Stimulated activated CD4-positive, alpha-beta T cell treated with anti-CD3 and anti-CD28 coated beads, Interleukin-12 subunit alpha, Interleukin-12 subunit beta, amount 100 ng/mL, for 24 hours (primary cell): ENCODE measurements around the gene ACSF3.
"Not testable (repeated sequence)": the region's sequence is repeated elsewhere in the genome, so short reads cannot be mapped to it uniquely, and the experiment has no call there.

Source experiments
- DNase-seq, 2 experiments: peaks; one replicate each; pipeline ENCODE4 v3.0.0-alpha.2; 2020; ENCODE audit warnings: low read depth in 2 of 2

ACSF3 gene

DNA sequence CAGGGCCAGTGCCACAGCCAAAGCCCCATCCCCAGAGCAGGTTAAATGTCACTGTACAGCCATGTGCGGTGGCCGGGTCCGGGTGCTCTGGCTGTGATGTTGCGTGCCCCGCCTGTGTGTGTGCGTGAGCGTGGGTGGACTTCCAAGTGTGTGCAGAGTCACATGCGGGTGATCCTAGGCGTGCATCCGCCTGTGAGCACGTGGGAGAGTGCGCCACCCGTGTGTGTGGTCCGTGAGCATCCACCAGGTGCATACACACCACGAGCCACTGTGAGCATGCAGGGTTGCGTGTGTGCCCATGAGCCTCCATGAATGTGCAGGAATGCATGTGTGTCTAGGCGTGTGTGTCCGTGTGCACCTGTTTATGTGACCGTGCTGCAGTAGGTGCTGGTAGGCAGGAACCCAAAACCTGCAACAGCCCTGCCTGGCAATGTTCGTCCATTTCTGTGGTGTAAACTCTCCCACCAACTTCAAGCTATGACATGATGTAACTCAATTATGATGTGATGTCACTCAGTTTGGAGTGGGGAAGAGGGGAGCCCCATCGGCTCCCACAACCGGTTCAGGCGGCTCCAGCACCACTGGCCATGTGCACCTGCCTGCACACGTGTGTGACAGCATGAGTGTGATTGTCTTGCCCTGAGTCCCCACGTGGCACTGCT is 37.6 kb upstream of the ACSF3 start:
- DNase-seq: no peak

DNA sequence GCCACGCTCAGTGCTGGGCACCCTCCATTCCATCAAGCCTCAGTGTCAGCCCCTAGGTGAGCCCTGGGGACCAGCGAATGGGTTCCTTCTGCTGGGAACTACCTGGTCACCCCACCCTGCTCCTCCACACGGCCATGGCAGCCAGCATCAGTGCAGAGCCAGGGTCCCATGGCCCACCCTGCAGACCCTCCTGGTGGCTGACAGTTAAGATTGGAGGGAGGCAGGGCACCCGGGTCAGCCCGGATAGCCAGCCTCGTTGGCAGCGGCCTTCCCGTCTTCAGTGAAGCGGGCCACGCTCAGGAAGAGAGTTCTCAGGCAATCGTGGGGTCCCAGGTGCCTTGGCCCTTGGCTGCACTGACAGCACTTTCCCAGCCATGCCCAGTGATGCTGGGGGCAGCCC is 37.1 kb upstream of the ACSF3 start:
- DNase-seq: no peak

DNA sequence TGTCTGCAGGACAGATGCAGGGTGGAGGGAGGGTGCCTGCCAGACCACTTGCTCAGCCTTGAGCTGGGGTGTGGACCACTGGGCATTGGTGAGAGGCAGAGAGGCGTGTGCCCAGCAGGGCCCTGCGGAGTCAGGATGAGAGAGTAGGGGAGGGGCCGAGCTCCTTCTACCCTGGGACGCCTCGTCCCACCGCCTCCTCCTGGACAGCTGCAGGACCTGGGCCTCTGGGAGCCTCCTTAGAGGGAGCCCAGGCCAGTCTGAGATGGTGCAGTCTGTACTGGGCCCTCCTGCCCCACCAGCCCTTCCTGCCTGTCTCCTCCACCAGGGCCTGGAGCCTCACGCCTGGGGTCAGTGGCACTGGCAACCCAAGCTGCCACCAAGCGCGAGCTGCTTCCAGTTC is 35.9 kb upstream of the ACSF3 start:
- DNase-seq: no peak

DNA sequence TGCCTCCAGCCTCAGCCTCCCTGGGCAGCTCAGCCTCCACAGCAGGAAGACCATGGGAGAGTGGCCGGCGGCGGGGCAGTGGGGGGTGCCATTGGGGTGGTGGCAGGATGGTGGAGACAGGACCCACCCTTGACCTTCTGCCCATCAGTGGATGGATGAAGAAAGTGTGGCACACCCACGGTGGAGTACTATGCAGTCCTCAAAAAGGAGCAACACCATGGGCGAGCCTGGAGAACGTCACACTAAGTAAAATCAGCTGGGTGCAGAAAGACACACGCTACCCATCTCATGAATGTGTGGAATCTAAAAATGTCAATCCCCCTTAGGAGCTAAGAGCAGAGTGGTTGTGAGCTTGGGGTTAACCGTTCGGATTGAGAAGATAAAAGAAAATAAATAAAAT is 34.8 kb upstream of the ACSF3 start:
- no peak for DNase-seq

DNA sequence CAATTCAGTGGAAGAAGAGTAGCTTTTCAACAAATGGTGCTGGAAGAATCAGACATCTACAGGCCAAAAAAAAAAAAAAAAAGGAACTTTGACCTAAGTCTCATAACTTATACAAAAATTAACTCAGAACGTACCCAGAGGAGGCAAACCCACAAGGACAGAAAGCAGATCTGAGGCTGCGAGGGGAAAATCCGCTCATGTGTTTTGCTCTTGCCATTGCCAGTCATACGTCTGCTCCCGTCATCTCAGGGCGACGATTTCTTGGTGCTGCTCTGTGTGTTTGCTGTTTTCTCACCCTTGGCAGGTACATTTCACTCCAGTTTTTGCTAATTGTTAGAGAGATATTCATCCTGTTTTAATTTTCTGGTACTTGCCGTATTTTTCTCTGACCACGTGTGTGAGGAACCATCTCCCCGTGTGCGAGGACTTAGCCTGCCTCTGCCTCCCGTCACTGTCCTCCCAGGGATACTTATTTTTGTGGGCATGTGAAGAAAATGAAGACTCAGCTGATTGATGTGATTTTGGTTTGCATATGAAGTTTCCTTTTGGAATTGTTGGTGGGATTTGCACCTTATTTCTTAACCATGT is 33.4 kb upstream of the ACSF3 start:
- DNase-seq: no peak

DNA sequence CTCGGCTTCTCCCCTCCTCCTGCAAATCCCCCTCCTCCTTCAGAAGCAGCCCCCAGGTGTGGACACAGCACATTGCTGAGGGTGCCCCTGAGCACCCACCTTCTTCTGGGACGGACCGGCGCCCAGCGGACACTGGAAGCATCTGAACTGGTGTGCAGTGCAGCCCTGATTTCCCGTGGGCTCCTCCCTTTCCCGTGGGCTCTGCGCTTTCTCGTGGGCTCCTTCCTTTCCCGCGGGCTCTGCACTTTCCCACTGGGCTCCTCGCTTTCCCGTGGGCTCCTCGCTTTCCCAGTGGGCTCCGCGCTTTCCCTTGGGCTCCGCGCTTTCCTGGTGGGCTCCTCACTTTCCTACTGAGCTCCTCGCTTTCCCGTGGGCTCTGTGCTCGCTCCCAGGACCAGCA is 32.6 kb upstream of the ACSF3 start:
- DNase-seq: no peak

DNA sequence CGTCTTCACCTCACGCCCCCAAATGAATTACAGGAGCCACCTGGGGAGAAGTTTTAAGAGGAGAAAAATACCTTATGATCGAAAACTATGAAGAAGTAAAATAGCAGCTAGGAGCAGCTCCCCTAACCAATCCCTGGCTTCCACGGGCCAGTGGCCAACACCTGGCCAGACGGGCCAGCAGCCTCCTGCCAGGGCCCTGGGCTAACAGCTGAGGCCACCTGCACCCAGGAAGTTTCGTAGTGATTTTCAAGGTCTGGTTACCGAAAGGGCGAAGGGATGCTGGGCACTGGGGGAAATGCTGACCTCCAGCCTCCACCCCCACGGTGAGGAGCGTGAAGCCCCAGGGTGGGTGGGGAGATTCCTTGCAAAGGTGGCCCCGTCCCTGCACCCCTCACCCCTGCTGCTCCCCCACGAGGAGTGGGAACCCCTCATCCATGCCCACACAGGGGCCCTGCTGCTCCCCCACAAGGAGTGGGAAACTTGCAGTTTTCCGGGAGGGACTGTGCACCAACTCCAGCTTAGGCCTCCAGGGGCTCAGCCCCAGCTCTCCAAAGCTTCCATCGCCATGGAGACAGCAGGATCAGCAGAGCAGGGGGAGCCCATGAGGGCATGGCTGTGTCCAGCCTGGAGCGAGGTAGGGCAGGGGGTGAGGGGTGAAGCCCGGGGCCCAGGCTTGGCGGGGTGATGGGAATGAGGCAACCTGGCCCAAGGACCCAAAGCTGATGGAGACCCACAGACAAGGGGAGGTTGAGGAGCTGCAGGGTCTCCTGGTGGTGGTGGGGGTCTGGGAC is 31.9 kb upstream of the ACSF3 start:
- no peak for DNase-seq

DNA sequence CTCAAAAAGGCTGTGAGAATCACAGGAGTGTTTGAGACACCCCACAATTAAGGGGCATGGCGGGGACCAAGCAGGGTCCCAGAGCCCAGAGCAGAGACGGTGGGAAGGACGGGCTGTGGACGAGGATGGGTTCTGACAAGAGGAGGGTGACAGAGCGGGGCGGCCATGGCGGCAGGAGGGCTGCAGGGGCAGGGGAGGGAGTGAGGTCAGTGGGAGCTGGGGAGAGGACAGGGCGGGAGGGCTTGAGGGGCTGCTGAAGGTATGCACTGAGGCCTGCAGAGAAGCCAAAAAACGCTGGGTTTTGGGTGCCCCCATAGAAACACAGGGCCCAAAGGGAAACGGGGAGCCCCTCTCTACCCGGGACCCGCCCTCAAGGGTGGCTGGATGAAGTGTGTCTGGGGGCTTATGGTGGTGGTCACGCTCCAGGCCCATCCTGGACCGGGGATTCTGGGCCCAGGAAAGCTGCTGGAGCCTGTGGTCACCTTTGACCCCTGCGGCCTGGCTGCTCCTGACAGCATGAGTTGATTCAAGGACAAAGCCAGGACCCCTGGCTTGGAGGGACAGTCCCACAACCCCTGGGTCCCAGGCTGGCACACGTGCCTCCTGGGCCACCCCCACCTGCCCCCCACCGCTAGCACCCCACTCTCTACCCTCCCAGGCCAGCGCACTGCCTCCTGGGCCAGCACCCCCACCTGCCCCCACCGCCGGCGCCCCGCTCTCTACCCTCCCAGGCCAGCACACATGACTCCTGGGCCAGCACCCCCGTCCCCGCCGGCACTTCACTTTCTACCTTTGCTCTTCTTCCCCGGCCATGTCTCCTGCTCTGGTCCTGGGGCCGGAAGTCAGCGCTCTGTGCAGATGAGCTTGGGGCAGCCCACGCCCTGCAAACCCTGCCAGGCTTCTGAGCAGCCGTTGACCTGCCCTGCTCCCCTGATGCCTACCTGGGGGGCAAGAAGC is 31.0 kb upstream of the ACSF3 start:
- DNase-seq: no peak

DNA sequence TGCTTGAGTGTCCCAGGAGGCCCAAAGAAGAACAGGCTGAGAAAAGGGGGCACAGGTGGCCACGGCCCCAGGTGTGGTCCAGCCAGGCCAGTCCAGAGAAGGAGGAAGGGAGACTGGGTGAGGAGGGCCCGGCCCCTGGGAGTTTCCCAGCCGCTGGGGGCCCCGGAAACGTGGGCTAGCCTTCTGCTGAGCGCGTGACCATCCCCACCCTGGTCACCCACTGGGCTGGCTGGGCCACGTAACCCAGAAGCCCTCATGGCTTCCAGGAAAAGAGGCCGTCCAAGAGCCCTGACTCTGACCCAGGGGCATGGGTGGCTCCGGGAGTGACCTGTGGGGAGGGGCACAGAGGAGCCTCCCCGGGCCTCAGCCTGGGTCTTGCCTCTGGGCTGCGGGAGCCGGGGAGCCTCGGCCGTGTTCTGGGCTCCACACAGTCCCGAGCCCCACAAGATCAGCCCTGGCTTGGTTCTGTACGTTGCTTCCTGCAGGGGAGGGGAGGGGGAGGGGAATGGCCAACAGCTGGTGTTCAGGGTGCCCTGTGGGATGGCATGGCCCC is 29.8 kb upstream of the ACSF3 start:
- no peak for DNase-seq

DNA sequence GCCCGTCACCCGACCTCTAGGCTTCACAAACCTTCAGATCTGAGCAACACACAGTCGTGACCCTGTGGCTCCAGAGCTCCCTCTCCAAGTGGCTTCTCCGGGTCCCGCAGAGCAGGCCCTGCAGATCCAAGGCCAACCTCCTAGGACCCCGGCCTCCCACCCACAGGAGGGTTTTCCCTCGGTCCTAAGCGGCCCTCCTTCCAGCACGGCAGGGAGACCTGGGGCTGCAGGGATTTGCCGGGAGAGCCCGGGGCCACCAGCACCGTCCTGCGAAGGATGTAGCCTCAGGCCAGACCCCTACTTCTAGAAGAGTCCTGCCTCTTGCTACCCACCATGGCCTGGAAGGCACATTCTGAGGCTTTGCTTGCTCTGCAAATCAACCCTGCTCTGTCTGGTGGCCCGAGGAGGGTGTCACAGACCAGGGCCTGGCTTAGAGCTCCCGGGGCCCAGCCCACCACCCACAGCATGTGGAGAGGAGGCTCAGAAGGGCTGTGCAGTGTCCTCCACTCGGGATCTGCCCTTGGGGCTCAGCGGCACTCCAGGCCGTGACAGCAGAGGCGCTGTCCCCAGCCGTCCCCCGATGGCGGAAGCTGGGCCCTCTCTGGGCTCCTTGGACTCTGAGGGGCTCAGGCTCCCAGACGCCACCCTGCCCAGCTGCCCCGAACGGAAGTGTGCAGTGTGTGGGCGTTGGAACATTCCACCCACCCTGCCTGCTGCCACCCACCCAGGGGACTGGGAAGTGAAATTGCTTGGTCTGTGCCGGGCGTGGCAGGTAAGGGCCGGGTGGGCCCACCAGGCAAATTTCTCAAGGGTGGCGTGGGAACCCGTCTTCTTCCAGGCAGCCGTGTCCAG is 28.8 kb upstream of the ACSF3 start:
- DNase-seq: no peak

DNA sequence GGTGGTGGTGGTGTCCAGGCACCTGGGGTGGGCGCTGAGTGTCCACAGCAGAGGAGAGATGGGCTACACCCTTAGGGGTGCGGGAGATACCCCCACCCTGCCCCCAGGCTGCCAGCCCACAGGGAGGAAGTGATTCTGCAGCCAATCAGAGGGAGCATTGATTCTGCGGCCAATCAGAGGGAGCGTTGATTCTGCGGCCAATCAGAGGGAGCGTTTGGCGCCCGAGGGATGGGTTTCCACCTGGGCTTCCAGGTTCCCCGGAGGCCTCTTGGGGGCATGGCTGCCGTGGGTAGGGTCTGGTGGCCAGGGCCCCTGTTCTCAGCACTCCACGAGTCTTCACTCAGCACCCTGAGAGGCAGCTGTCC is 28.2 kb upstream of the ACSF3 start:
- no peak for DNase-seq

DNA sequence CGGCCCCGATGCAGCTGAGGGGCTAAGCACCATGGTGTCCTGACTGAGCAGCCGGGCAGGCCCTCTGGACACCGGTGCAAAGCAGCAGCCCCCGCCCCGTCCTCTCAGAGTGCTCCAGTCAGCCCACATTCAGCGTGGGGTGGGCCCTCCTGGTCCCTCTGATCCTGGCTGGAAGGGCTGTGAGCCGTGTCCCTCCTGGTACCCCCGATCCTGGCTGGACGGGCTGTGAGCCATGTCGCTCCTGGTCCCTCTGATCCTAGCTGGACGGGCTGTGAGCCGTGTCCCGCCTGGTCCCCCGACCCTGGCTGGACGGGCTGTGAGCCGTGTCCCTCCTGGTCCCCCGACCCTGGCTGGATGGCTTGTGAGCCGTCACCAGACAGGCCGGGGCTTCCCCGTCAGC is 26.9 kb upstream of the ACSF3 start:
- DNase-seq: no peak

DNA sequence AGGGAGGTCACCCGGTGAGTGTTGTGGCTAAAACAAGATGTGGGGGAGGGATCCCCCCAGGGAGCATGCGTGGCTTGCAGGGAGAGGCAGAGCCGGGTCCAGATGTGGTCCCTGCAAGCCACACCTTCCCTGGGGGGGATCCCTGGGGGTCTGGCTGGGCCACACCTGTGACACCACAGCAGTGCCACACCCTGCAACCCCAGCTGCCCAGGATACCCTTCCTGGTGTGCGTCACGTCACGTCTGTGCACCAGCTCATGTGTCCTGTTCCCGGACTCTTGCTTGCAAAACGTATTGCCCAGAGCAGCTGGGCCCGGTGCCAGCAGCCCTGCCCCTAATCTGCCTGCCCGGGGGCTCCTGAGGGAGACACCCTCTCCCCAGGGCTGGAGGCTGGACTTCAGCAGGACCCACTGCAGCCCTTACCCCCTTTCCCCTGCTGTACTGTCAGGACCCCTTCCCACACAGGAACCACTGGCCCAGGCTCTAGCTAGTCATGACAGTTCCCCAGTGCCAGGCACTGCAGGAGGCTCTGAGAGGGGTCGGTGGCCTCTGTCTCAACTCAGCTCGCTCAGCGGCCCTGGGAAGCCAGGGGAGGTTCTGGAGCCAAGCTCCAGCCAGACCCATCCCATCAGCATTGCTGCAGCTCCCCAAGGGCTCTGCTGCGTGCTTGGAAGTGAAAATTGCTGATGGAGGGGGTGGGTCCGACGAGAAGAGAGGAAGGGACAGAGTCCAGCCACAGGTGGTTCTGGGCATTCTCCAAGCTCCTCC is 25.8 kb upstream of the ACSF3 start:
- no peak for DNase-seq

DNA sequence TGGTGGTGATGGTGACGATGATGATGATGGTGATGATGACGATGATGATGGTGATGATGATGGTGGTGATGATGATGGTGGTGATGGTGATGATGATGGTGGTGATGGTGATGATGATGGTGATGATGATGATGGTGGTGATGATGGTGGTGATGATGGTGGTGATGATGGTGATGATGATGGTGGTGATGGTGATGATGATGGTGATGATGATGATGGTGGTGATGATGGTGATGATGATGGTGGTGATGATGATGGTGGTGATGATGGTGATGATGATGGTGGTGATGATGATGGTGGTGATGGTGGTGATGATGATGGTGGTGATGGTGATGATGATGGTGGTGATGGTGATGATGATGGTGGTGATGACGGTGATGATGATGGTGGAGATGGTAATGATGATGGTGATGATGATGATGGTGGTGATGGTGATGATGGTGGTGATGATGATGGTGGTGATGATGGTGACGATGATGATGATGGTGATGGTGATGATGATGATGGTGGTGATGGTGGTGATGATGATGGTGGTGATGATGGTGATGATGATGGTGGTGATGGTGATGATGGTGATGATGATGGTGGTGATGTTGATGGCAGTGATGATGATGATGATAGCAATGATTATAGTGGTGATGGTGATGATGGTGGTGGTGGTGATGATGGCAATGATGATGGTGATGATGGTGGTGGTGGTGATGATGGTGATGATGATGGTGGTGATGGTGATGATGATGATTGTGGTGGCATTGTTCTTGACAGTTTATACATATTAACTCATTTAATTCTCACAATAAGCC is 24.6 kb upstream of the ACSF3 start:
- not testable (repeated sequence) for DNase-seq

DNA sequence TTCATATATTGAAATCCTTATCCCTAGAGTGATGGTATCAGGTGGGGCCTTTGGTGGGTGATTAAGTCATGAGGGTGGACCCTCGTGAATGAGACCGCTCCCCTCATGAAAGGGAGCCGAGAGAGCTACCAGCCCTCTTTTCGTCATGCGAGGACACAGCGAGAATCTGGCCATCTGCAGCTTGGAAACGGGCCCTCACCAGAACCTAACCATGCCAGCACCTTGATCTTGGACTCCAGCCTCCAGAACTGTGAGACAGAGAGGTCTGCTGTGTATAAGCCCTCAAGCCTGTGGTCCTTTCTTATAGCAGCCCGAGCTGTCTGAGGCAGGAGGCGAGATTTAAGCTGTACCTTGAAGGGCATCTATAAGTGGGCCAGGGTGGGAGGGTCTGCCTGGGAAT is 23.7 kb upstream of the ACSF3 start:
- DNase-seq: no peak

DNA sequence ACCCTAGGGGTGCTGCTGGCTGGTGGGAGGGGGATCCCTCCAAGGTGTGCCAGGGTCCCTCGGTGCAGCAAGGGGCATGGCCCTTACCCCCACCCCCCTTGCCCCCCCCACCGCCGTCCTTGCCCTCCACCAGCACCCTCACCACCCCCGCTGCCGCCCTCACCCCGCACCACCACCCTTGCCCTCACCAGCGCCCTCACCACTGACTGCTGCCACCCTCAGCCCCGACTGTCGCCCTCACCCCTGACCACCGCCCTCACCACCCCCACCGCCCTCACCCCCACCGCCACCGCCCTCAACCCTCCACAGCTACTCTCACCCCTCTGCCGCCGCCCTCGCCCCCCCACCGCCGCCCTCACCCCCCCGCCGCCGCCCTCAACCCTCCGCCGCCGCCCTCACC is 23.1 kb upstream of the ACSF3 start:
- no peak for DNase-seq

DNA sequence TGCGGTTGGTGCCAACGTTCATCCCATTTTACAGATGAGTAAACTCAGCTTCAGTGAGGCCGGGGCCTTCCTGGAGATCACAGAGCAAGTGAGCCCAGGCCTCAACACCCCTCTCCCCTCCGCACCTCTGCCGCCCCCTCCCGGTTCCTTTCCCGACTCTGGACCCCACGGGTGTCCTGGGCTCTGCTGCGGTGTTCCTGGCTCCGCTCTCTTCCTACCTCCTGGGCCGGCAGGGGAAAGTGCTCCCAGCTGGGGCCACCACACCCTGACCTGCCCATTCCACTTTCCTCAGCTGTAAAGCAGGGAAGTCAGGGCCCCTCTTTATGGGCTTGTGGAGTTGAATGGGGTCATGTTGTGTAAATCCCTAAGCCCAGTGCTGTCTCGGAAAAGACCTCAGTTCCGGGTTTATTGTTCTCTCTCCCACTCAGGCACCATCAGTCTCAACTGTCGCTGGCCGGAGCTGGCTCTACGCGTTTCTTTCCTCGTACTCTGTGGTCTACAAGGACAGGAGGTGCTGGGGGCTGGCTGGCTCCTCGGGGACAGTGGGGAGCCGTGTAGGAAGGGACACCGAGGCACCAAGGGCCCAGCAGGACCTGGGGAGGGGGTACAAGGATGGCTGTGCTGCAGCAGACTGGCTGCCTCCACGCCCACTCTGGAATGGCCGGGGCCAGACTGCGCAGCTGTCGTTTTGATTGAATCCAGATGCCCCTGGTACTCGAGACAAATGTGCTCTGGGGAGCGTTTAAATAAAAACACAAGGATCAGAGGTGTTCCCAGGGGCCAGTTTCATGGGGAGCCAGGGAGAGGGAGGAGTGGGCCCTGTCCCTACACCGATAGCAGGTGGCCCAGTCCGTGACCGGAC is 21.7 kb upstream of the ACSF3 start:
- DNase-seq: no peak

DNA sequence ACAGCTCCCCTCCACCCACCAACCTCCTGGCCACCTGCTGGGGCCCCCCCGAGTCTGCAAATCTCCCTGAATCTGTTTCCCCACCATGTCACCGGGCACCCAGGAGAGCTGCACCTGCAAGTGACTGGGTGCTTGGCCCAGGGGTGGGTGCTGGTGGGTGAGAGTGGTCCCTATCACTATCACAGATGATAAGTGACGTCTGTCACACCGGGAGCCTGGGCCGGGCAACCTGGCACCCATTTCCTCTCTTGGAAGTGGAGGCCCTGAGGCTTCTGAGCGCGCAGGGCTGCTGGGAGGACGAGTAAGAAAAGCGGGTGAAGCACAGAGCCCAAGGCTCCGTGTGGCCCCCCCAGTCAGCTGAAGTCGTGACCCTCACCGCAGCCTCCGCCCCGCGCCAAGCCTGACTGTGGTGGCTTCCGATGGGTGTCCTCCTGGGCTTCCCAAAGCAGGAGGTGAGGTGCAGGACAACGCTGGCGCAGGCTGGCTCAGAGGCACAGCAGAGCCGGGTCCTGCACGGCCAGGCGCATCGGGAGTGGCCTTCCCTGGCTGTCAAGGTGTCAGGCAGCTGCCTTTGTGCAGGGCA is 21.0 kb upstream of the ACSF3 start:
- no peak for DNase-seq
